Measurements from ENCODE around the gene TBC1D3B. TPM values are rescaled to one million over a fixed set of nuclear protein-coding genes. Genes with fewer than 3 reads are reported as not detected.

Gene TBC1D3B
- total RNA-seq, 2 donors from 2014 or later = 4.5 to 8.7 TPM

- Histone ChIP-seq H3K4me1 (no peaks in the 10 kb centered on the region), H3K27ac (no peak overlapping the region), H3K27me3 (no peaks in the 10 kb centered on the region), H3K4me3 (no peak overlapping the region), H3K9ac (ENCODE audit: low read depth in 2 of 2, low read length in 2 of 2) (no peak overlapping the region), H3K36me3 (no peaks in the 10 kb centered on the region), H3K9me3 (no peaks in the 10 kb centered on the region)
- DNase-seq = no peak
- no peak for TF ChIP-seq CTCF (IDR thresholded peaks at IDR 0.05)
- intact Hi-C loops (cut with DNase I) = no loop called here
Measured at GRCh38 chr17:36152639-36153120, 23.8 kb downstream of the TBC1D3B start.

GRCh38 chr17:36151891-36152638 is 24.4 kb downstream of the TBC1D3B start:
- DNase-seq = no peak
- Histone ChIP-seq H3K4me1 (no peaks in the 10 kb centered on the region), H3K27me3 (no peaks in the 10 kb centered on the region), H3K36me3 (no peaks in the 10 kb centered on the region), H3K4me3 (no peak overlapping the region), H3K9me3 (no peaks in the 10 kb centered on the region), H3K9ac (ENCODE audit: low read depth in 2 of 2, low read length in 2 of 2) (no peak overlapping the region), H3K27ac (no peak overlapping the region)
- intact Hi-C loops (cut with DNase I) = no loop called here
- TF ChIP-seq CTCF (IDR thresholded peaks at IDR 0.05) = no peak

GRCh38 chr17:36149296-36149820 is 27.1 kb downstream of the TBC1D3B start:
- no peak overlapping the region for H3K27ac ChIP-seq
- TF ChIP-seq CTCF (IDR thresholded peaks at IDR 0.05) = no peak
- DNase-seq = no peak
- no peaks in the 10 kb centered on the region for H3K9me3 ChIP-seq
- H3K4me1 ChIP-seq = no peaks in the 10 kb centered on the region
- intact Hi-C loops (cut with DNase I) = loop anchor here (2.0 to 5.0 kb wide), 2 partner anchors 77 to 181 kb away; no protein-coding TSS in a partner anchor
- H3K9ac ChIP-seq (ENCODE audit: low read depth in 2 of 2, low read length in 2 of 2) = no peak overlapping the region
- H3K4me3 ChIP-seq = no peak overlapping the region
- no peaks in the 10 kb centered on the region for H3K36me3 ChIP-seq
- H3K27me3 ChIP-seq = no peaks in the 10 kb centered on the region

- intact Hi-C loops (cut with DNase I) = loop anchor here (2.0 to 5.0 kb wide), 2 partner anchors 76 to 180 kb away; no protein-coding TSS in a partner anchor
- peak; percentile 76 for DNase-seq
- no peak overlapping the region for H3K9ac ChIP-seq (ENCODE audit: low read depth in 2 of 2, low read length in 2 of 2)
- H3K9me3 ChIP-seq = no peaks in the 10 kb centered on the region
- H3K4me3 ChIP-seq = no peak overlapping the region
- no peak overlapping the region for H3K27ac ChIP-seq
- no peaks in the 10 kb centered on the region for H3K36me3 ChIP-seq
- H3K4me1 ChIP-seq = no peaks in the 10 kb centered on the region
- H3K27me3 ChIP-seq = no peaks in the 10 kb centered on the region
- TF ChIP-seq CTCF (IDR thresholded peaks at IDR 0.05) = peak; percentile 100
Measured at GRCh38 chr17:36148559-36149295, 27.7 kb downstream of the TBC1D3B start.

GRCh38 chr17:36147601-36148000 is 28.8 kb downstream of the TBC1D3B start:
- TF ChIP-seq CTCF (IDR thresholded peaks at IDR 0.05) = no peak
- H3K4me1 ChIP-seq = no peaks in the 10 kb centered on the region
- no peak overlapping the region for H3K4me3 ChIP-seq
- no peaks in the 10 kb centered on the region for H3K36me3 ChIP-seq
- no peaks in the 10 kb centered on the region for H3K9me3 ChIP-seq
- intact Hi-C loops (cut with DNase I) = loop anchor here (5.0 kb wide), 1 partner anchor 75 kb away; no protein-coding TSS in a partner anchor
- no peak overlapping the region for H3K9ac ChIP-seq (ENCODE audit: low read depth in 2 of 2, low read length in 2 of 2)
- no peak for DNase-seq
- H3K27ac ChIP-seq = no peak overlapping the region
- no peaks in the 10 kb centered on the region for H3K27me3 ChIP-seq
